ENCODE results near the gene TBC1D12.
"Not testable (repeated sequence)": the region's sequence is repeated elsewhere in the genome, so short reads cannot be mapped to it uniquely, and the experiment has no call there.

TBC1D12 gene

GRCh38 chr10:94402204-94402842, at the start of gene TBC1D12:
Gene TBC1D12 (plus strand): TSS chr10:94402541. CDS start chr10:94402614, 73 bp downstream.
- DNase-seq: peak; percentile 86

- DNase-seq: no peak
Measured at GRCh38 chr10:94353336-94353735, 49.0 kb upstream of the TBC1D12 start.

DNA sequence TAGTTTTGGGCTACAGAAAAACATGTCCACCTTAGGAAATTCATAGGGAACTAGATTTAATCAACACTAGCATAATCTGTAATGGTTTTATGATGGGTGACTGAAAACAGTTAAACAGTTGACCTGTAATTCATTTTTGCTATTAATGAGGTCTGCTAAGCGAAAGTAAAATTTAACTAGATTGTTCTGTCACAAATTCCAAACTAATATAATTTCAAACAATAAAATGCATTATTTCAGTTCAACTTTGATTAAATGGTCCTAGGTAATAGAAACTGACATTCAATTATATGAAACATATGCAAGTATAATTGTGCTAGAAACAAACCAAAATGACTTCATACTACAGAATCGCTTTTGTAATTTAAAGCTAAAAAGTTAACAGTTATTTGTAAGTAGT, 46.5 kb upstream of the TBC1D12 start:
- DNase-seq: no peak

GRCh38 chr10:94357193-94357592, 45.1 kb upstream of the TBC1D12 start:
- no peak for DNase-seq

- DNase-seq: no peak
Measured at GRCh38 chr10:94358480-94358879, 43.9 kb upstream of the TBC1D12 start.

DNA sequence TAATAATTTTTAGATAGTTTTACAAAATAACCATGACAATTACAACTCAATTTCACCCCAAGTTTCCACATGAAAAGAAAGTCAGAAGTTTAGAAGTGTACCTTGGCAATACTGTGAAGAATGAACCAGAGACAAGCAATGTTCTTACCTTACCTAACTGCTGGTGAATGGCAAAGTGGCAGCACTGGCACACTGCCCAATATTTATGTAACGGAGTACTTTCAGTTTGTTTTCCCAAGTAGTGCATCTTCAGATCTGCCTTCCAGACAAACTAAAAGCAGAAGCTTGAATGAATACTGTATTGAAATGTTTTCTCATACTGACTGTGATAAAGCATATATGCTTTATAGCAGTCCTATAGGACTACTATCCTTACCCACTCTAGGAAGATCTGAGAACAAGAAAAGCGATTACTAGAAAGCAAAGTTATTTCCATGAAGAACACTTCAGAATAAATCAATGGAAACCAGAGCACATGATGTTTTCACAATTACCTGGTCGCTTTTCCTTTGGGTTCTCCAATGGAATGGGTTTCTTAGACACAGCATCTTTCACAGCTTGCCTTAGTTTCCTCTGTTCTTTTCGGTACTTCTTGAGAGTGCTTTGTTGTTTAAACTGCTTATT, 41.1 kb upstream of the TBC1D12 start:
- DNase-seq: peak; percentile 81

- DNase-seq: peak; percentile 95
Measured at GRCh38 chr10:94362360-94363250, 39.7 kb upstream of the TBC1D12 start, which contains the start of gene NOC3L. Gene NOC3L (minus strand): TSS chr10:94362939. CDS start chr10:94362838, 101 bp downstream.

- no peak for DNase-seq
Measured at GRCh38 chr10:94363251-94363565, 39.1 kb upstream of the TBC1D12 start.

- DNase-seq: no peak
Measured at GRCh38 chr10:94364482-94364881, 37.9 kb upstream of the TBC1D12 start.

DNA sequence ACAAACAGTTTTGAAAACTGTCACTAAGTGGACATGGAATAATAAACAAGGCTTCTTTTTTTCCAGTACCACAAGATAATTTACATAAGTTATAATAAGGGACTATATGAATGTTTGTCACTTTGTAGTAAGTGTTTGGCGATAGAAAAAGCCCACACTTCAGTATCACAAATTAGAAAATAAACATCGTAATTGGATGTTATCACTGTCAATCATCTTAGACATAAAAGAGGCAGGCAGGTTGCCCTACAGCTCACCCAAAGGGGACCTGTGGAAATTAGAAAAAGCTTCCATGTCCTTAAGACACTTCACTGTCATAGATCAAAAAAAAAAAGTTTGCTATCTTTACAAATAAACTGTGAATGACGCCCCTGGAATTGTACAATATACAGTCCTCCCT, 36.0 kb upstream of the TBC1D12 start:
- no peak for DNase-seq

- DNase-seq: no peak
Measured at GRCh38 chr10:94370501-94370900, 31.8 kb upstream of the TBC1D12 start.

DNA sequence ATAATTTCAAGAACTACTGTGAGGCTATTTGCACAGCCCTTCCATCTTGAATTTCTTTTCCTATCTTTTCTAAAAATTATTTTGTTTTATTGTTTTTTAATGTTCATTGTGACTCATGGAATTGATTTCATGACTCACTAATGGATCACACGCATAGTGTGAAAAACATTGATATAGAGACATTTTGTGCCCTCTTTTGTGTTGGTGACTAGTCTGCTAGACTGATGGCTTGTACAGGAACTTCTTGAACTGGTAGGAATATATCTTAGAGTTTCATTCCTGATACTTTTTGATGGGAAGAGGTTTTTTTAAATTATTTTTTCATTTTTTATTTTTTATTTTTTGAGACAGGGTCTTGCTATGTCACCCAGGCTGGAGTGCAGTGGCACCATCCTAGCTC, 27.0 kb upstream of the TBC1D12 start:
- no peak for DNase-seq

DNA sequence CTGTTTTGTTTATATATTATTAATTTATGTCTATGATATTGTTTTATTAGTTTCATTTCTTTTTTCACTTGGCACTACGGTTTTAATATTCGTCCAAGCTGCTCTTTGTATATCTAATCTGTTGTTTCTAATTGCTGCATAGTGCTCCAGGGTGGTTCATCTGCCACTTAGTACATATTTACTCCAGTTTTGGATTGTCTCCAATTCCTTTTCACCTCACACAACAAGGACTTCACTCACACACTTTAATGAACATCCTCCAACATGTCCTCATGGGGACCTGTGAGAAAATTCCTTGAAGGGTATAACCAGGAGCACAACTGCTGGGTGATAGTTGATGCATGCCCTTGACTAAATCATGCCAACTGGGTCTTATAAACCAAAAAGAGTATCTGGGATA, 25.5 kb upstream of the TBC1D12 start:
- DNase-seq: no peak

DNA sequence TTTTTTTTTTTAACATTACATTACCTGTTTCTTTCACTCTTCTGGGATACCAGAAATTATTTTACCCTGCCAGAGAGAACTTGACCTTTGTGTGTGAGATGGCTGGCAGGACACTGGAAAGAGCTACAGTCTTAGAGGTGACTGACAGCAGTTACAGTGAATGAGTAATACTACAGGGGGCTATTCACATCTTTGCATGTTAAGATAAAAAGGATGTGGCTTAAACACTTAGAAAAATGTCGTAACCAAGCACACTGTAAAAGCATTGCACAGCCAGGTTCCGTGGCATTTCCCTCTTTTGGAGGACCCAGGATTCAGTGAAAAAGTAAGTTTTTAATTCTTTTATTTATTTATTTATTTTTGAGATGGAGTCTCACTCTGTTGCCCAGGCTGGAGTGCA, 18.8 kb upstream of the TBC1D12 start:
- no peak for DNase-seq

- not testable (repeated sequence) for DNase-seq
Measured at GRCh38 chr10:94385733-94386132, 16.6 kb upstream of the TBC1D12 start.

DNA sequence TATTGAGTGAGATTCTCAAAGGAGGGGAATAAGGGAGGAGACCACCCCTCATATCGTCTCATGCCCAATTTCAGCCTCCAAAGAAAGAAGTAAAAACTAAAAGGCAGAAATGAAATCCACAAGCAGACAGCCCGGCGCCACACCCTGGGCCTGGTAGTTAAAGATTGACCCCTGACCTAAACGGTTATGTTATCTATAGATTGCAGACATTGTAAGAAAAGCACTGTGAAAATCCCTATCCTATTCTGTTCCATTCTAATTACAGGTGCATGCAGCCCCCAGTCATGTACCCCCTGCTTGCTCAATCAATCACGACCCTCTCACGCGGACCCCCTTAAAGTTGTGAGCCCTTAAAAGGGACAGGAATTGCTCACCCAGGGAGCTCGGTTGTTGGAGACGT, 10.2 kb upstream of the TBC1D12 start:
- not testable (repeated sequence) for DNase-seq

GRCh38 chr10:94397549-94398370, 4.6 kb upstream of the TBC1D12 start:
- DNase-seq: no peak

GRCh38 chr10:94398762-94399161, 3.6 kb upstream of the TBC1D12 start:
- DNase-seq: no peak

DNA sequence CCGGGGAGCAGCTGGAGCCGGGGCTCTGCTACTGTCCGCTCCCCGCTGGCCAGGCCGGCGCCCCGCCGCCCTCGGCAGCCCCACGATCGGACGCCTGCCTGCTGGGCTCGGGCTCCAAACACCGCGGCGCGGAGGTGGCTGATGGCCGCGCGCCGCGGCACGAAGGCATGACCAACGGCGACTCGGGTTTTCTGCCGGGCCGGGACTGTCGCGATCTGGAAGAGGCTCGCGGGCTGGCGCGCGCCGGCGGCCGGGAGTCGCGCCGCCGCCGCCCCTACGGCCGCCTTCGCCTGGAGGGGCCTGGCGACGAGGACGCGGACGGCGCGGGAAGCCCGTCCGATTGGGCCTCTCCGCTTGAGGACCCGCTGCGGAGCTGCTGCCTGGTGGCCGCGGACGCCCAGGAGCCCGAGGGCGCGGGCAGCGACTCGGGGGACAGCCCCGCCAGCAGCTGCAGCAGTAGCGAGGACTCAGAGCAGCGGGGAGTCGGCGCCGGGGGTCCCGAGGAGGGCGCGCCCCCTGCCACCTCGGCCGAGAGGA, 570 bp downstream of the TBC1D12 start:
- peak; percentile 38 for DNase-seq

DNA sequence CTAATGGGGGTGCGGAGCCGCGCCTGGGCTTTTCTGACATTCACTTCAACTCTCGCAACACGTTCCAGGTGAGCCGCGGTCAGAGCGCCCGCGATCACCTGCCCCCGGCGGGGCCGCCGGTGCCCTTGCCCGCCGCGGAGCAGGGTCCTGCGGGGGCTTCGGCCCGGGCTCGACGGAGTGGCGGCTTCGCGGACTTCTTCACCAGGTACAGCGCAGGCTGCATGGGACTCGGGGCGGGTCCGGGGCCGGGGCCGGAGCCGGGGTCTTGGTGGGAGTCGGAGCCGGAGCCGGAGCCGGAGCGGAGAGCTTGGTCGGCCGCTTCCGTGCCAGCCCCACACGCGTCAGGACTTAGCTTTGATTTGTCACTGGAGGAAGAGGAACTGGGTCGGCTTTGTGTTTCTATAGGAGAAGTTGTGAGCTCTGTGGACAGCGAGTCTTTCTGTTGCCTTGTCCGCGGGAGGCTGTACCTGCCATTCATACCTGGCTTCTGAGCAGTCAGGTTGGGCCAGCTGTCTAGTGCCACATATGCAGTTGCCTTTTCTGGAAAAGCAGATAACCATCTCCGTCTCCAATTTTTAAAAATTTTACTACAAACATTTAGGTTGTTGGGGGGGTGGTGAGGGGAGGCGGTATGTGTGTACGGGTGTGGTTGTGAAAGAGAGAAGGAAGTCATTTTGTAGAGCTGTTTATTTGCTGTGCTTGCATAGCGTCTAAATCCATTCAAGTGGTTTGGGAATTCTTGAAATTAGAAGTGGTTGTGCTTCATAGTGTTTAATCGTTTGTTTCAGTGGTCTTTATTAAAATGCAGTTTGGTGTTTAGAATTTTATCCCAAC, 1.3 kb downstream of the TBC1D12 start:
- DNase-seq: peak; percentile 79

GRCh38 chr10:94405406-94405805, 3.1 kb downstream of the TBC1D12 start:
- DNase-seq: no peak

DNA sequence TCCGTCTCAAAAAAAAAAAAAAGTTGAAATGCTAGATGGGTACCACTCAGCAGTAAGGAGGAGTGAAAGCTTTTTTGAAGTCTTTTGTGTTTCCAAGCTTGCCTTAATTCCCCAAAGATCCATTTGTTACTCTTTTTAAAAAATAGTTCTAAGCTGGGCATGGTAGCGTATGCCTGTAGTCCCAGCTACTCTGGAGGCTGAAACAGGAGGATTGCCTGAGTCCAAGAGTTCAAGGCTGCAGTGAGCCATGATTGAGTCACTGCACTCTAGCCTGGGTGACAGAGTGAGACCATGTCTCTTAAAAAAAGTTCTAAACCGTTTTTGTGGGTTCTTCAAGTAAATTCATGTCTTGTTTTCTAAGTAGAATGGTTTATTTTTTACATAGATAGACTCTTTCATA, 5.3 kb downstream of the TBC1D12 start:
- DNase-seq: no peak

Data from RPMI8226 (cell line).